Stomach (tissue), 4 donors: ENCODE measurements around the gene AADACL4.

ENCODE experiments used
- EP300 ChIP-seq: sonication (generic); formaldehyde crosslinking; IDR thresholded peaks from one replicate; pipeline ENCODE4 v1.6.1; 2017; ENCODE audit warnings: antibody characterized with exemption
- POLR2A ChIP-seq, 4 donors: fragments of 450-650 bp; IDR thresholded peaks; one replicate each; pipeline ENCODE4 v1.6.1; 2016; ENCODE audit warnings: antibody characterized with exemption in 4 of 4, control low read depth in 2 of 4, mild to moderate bottlenecking in 1 of 4, moderate library complexity in 1 of 4
- POLR2AphosphoS5 ChIP-seq, 3 donors: sonication (generic); formaldehyde crosslinking; IDR thresholded peaks; one replicate each; pipeline ENCODE4 v1.6.1; 2016; ENCODE audit warnings: antibody characterized with exemption in 3 of 3
- TF ChIP-seq, protein P1 (sequence below), 7 experiments: fragments of 450-650 bp in 4 of 7; fragments of 200-600 bp in 3 of 7; sonication (generic) in 3 of 7; IDR thresholded peaks; one replicate each; pipeline ENCODE4 v1.5.1; 2016 to 2019; ENCODE audit warnings: antibody characterized with exemption in 7 of 7, control low read depth in 2 of 7, mild to moderate bottlenecking in 1 of 7

DNA sequence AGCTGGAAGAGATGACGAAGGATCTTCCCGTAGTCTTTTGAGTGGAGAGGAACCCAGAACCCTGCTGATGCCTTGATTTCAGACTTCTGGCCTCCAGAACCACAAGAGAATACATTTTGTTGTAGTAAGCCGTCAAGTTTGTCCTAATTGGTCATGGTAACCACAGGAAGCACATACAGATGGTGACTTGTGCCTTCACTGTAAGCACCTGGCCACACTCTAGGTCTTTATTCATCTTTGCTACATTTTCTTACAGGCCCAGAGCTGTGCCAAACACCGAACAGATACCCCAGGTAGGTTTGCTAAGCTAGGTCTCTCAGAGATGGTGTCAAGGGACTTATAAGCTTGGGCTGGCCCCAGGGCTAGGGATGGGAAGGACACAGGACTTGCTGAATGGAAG lies 30.7 kb upstream of the AADACL4 start:
- TF ChIP-seq, protein P1, sequence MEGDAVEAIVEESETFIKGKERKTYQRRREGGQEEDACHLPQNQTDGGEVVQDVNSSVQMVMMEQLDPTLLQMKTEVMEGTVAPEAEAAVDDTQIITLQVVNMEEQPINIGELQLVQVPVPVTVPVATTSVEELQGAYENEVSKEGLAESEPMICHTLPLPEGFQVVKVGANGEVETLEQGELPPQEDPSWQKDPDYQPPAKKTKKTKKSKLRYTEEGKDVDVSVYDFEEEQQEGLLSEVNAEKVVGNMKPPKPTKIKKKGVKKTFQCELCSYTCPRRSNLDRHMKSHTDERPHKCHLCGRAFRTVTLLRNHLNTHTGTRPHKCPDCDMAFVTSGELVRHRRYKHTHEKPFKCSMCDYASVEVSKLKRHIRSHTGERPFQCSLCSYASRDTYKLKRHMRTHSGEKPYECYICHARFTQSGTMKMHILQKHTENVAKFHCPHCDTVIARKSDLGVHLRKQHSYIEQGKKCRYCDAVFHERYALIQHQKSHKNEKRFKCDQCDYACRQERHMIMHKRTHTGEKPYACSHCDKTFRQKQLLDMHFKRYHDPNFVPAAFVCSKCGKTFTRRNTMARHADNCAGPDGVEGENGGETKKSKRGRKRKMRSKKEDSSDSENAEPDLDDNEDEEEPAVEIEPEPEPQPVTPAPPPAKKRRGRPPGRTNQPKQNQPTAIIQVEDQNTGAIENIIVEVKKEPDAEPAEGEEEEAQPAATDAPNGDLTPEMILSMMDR (IDR thresholded peaks at IDR 0.05), result no peak
- no peak for TF ChIP-seq POLR2A (IDR thresholded peaks at IDR 0.05)
- TF ChIP-seq EP300, result no peak
- TF ChIP-seq POLR2AphosphoS5 (IDR thresholded peaks at IDR 0.05), result no peak
